SK-N-SH treated with all-trans-retinoic acid at 6 μM for 48 hours (cell line): ENCODE results near the gene C3.

Experiments
- ATAC-seq: fragments of 200-7000 bp; cut with Tn5 transposase; 3 replicates; pipeline ENCODE4 v1.9.1; 2020; ENCODE audit warnings: mild to moderate bottlenecking, moderate library complexity
- ARNTL ChIP-seq: fragments of 450-650 bp; formaldehyde crosslinking; IDR thresholded peaks from 2 replicates; pipeline ENCODE4 v1.5.0; 2020; ENCODE audit warnings: low read depth, mild to moderate bottlenecking, moderate library complexity, borderline replicate concordance
- BACH2 ChIP-seq: fragments of 250-450 bp; sonication (Bioruptor Pico); IDR thresholded peaks from 2 replicates; pipeline ENCODE4 v1.9.0; 2021; ENCODE audit warnings: mild to moderate bottlenecking, borderline replicate concordance
- CREB5 ChIP-seq: fragments of 250-450 bp; sonication (Bioruptor Pico); IDR thresholded peaks from 2 replicates; pipeline ENCODE4 v1.5.1; 2020; ENCODE audit warnings: low read depth, mild to moderate bottlenecking, moderate library complexity
- CSDC2 ChIP-seq: fragments of 250-450 bp; sonication (Bioruptor Pico); IDR thresholded peaks from 2 replicates; pipeline ENCODE4 v1.5.0; 2020; ENCODE audit warnings: mild to moderate bottlenecking, moderate library complexity
- ESRRG ChIP-seq: fragments of 250-450 bp; sonication (Bioruptor Pico); IDR thresholded peaks from 2 replicates; pipeline ENCODE4 v1.6.1; 2021; ENCODE audit warnings: mild to moderate bottlenecking
- GLIS3 ChIP-seq: fragments of 250-450 bp; sonication (Bioruptor Pico); IDR thresholded peaks from 2 replicates; pipeline ENCODE4 v1.5.0; 2020; ENCODE audit warnings: mild to moderate bottlenecking, moderate library complexity
- OSR1 ChIP-seq: fragments of 250-450 bp; sonication (Bioruptor Pico); IDR thresholded peaks from 2 replicates; pipeline ENCODE4 v1.8.0; 2022; ENCODE audit warnings: moderate library complexity, mild to moderate bottlenecking, inconsistent platforms
- PATZ1 ChIP-seq: fragments of 250-450 bp; sonication (Bioruptor Pico); IDR thresholded peaks from 2 replicates; pipeline ENCODE4 v1.8.0; 2020; ENCODE audit warnings: mild to moderate bottlenecking, moderate library complexity, borderline replicate concordance
- PPARA ChIP-seq: fragments of 250-450 bp; sonication (Bioruptor Pico); IDR thresholded peaks from 2 replicates; pipeline ENCODE4 v1.5.0; 2020; ENCODE audit warnings: mild to moderate bottlenecking, borderline replicate concordance
- RARB ChIP-seq: fragments of 250-450 bp; sonication (Bioruptor Pico); IDR thresholded peaks from 2 replicates; pipeline ENCODE4 v1.8.0; 2021; ENCODE audit warnings: mild to moderate bottlenecking, moderate library complexity
- SNAI2 ChIP-seq: fragments of 250-450 bp; sonication (Bioruptor Pico); IDR thresholded peaks from 2 replicates; pipeline ENCODE4 v1.5.0; 2020; ENCODE audit warnings: mild to moderate bottlenecking, moderate library complexity
- TCF4 ChIP-seq: fragments of 250-450 bp; sonication (Bioruptor Pico); IDR thresholded peaks from 2 replicates; pipeline ENCODE4 v1.8.0; 2021; ENCODE audit warnings: mild to moderate bottlenecking, moderate library complexity, borderline replicate concordance
- TOX ChIP-seq: fragments of 250-450 bp; sonication (Bioruptor Pico); IDR thresholded peaks from 2 replicates; pipeline ENCODE4 v1.8.0; 2021; ENCODE audit warnings: mild to moderate bottlenecking, moderate library complexity, borderline replicate concordance
- ZC3H10 ChIP-seq: fragments of 250-450 bp; sonication (Bioruptor Pico); IDR thresholded peaks from 2 replicates; pipeline ENCODE4 v1.5.1; 2021; ENCODE audit warnings: mild to moderate bottlenecking, moderate library complexity
- ZFP3 ChIP-seq: fragments of 250-450 bp; sonication (Bioruptor Pico); IDR thresholded peaks from 2 replicates; pipeline ENCODE4 v1.5.0; 2020; ENCODE audit warnings: mild to moderate bottlenecking, moderate library complexity
- ZFP30 ChIP-seq: fragments of 450-650 bp; formaldehyde crosslinking; IDR thresholded peaks from 2 replicates; pipeline ENCODE4 v1.5.0; 2022; ENCODE audit warnings: mild to moderate bottlenecking, moderate library complexity
- ZNF565 ChIP-seq: fragments of 450-650 bp; formaldehyde crosslinking; conservative IDR thresholded peaks from 2 replicates; pipeline ENCODE4 v1.5.0; 2020; ENCODE audit warnings: low read depth, mild to moderate bottlenecking, moderate library complexity
- ZNF70 ChIP-seq: fragments of 450-650 bp; formaldehyde crosslinking; IDR thresholded peaks from 2 replicates; pipeline ENCODE4 v1.5.0; 2020; ENCODE audit warnings: mild to moderate bottlenecking, moderate library complexity
- ZNF8 ChIP-seq: fragments of 450-650 bp; formaldehyde crosslinking; IDR thresholded peaks from 2 replicates; pipeline ENCODE4 v1.5.0; 2020; ENCODE audit warnings: mild to moderate bottlenecking, moderate library complexity
- TF ChIP-seq, protein P1 (sequence below): fragments of 250-450 bp; sonication (Bioruptor Pico); IDR thresholded peaks from 2 replicates; pipeline ENCODE4 v1.5.1; 2021; ENCODE audit warnings: mild to moderate bottlenecking, moderate library complexity
- TF ChIP-seq, protein P2 (sequence below): fragments of 250-450 bp; sonication (Bioruptor Pico); IDR thresholded peaks from 2 replicates; pipeline ENCODE4 v1.5.0; 2020; ENCODE audit warnings: mild to moderate bottlenecking, moderate library complexity

Gene C3

DNA sequence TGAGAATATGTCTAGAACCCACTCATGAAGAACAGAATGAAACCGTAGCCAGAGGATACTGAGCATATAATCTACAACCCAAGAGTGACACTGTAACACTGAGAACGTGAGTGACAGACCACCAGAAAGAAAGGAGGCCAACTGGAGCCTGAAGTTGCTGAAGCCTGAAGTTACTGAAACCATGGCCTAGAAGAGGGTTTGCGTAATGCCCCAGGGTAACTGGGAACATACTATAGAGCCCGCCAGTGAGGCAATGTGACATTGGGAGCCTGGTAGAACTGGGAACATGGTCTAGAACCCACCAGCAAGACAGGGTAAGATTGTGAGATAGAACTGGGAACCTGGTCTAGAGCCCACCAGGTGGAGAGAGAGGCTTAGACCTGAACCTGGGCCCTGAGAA lies 35.0 kb downstream of the C3 start (continued):
- TF ChIP-seq CREB5 (CRISPR knock-in tag) (no peak), ARNTL (no peak)
- TF ChIP-seq, all 23 proteins: peak for 0

- ATAC-seq = no peak
- TF ChIP-seq SNAI2 (CRISPR knock-in tag) (no peak), ZFP30 (CRISPR knock-in tag) (no peak), ZFP3 (CRISPR knock-in tag) (no peak), RARB (no peak)
These were observed 36.5 kb downstream of the C3 start for GRCh38 chr19:6683971-6684370.

DNA sequence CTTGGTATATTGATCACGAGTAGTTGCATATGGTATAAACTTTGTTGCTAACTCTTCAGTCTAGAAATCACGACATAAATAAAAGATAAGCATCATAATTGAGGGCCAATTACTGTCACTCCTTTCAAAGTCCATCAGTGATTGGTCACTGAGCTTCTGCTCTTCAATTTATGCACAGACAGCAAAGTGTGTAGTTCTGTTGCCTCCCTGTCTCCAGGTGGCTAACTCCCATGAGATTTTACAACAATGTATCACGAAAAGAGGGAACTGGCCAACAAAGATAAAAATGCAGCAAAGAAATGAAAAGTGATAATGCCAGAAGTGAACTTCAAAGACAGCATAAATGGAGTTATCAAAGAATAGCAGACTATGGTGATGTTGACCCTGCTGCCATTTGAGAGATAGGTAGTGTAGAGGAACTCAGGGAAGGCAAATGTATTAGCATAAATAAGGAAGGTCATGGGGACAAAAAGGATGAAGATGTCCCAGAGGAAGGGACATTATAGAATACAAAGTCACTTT lies 37.8 kb downstream of the C3 start:
- ATAC-seq = no peak
- TF ChIP-seq ZC3H10 (CRISPR knock-in tag) (no peak), CSDC2 (CRISPR knock-in tag) (no peak), ZNF8 (CRISPR knock-in tag) (no peak), ZNF565 (CRISPR knock-in tag) (no peak), TOX (CRISPR knock-in tag) (no peak), ESRRG (CRISPR knock-in tag) (no peak), PPARA (CRISPR knock-in tag) (no peak), GLIS3 (CRISPR knock-in tag) (no peak), OSR1 (CRISPR knock-in tag) (no peak)
- TF ChIP-seq, protein P1, sequence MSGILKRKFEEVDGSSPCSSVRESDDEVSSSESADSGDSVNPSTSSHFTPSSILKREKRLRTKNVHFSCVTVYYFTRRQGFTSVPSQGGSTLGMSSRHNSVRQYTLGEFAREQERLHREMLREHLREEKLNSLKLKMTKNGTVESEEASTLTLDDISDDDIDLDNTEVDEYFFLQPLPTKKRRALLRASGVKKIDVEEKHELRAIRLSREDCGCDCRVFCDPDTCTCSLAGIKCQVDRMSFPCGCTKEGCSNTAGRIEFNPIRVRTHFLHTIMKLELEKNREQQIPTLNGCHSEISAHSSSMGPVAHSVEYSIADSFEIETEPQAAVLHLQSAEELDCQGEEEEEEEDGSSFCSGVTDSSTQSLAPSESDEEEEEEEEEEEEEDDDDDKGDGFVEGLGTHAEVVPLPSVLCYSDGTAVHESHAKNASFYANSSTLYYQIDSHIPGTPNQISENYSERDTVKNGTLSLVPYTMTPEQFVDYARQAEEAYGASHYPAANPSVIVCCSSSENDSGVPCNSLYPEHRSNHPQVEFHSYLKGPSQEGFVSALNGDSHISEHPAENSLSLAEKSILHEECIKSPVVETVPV (CRISPR knock-in tag) = no peak
- TF ChIP-seq, protein P2, sequence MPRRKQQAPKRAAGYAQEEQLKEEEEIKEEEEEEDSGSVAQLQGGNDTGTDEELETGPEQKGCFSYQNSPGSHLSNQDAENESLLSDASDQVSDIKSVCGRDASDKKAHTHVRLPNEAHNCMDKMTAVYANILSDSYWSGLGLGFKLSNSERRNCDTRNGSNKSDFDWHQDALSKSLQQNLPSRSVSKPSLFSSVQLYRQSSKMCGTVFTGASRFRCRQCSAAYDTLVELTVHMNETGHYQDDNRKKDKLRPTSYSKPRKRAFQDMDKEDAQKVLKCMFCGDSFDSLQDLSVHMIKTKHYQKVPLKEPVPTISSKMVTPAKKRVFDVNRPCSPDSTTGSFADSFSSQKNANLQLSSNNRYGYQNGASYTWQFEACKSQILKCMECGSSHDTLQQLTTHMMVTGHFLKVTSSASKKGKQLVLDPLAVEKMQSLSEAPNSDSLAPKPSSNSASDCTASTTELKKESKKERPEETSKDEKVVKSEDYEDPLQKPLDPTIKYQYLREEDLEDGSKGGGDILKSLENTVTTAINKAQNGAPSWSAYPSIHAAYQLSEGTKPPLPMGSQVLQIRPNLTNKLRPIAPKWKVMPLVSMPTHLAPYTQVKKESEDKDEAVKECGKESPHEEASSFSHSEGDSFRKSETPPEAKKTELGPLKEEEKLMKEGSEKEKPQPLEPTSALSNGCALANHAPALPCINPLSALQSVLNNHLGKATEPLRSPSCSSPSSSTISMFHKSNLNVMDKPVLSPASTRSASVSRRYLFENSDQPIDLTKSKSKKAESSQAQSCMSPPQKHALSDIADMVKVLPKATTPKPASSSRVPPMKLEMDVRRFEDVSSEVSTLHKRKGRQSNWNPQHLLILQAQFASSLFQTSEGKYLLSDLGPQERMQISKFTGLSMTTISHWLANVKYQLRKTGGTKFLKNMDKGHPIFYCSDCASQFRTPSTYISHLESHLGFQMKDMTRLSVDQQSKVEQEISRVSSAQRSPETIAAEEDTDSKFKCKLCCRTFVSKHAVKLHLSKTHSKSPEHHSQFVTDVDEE (CRISPR knock-in tag) = no peak

- no peak for TF ChIP-seq ZNF70 (CRISPR knock-in tag)
- no peak for TF ChIP-seq GLIS3 (CRISPR knock-in tag)
- no peak for ATAC-seq
These were observed 40.3 kb downstream of the C3 start for GRCh38 chr19:6680141-6680540.

DNA sequence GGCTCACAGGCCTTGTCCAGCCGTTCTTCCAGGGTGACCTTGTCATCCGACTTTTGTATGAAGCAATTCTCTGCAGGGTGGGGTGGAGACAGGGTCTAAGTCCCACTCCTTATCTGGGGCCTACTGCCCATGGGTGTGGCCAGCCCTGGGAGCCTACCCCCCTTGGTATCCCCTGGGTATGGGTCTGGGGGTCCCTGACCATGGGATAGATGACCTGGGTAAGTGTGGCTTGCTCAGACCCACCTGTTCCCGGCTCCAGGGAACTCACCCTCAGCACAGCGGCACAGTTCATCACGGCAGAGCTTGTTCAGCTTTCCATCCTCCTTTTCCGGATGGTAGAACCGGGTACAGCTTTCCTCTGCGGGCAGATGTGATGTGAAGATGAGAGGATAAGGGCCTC lies 41.3 kb downstream of the C3 start:
- ATAC-seq = no peak
- no peak for TF ChIP-seq PATZ1 (CRISPR knock-in tag)
- TF ChIP-seq SNAI2 (CRISPR knock-in tag) = no peak
- TF ChIP-seq TCF4 (CRISPR knock-in tag) = no peak
- no peak for TF ChIP-seq TOX (CRISPR knock-in tag)
- no peak for TF ChIP-seq ESRRG (CRISPR knock-in tag)
- no peak for TF ChIP-seq PPARA (CRISPR knock-in tag)
- TF ChIP-seq BACH2 = no peak
- TF ChIP-seq ZFP3 (CRISPR knock-in tag) = no peak
- TF ChIP-seq ZFP30 (CRISPR knock-in tag) = no peak
- no peak for TF ChIP-seq ZNF565 (CRISPR knock-in tag)
- no peak for TF ChIP-seq GLIS3 (CRISPR knock-in tag)
- TF ChIP-seq, protein P2 (CRISPR knock-in tag) = no peak
- no peak for TF ChIP-seq RARB
- no peak for TF ChIP-seq ZNF8 (CRISPR knock-in tag)
- no peak for TF ChIP-seq OSR1 (CRISPR knock-in tag)
- no peak for TF ChIP-seq ARNTL
- no peak for TF ChIP-seq ZNF70 (CRISPR knock-in tag)
- TF ChIP-seq, protein P1 (CRISPR knock-in tag) = no peak
